ENCODE measurements around the gene PPARG.

PPARG gene

GRCh38 chr3:12423131-12423530 is 134.3 kb downstream of the PPARG start:
- CTCF ChIA-PET, result interaction anchor here (0.9 kb wide), 1 partner anchor 9 kb away, joined by 3 read pairs; no protein-coding TSS in a partner anchor
- TF ChIP-seq, protein P1, sequence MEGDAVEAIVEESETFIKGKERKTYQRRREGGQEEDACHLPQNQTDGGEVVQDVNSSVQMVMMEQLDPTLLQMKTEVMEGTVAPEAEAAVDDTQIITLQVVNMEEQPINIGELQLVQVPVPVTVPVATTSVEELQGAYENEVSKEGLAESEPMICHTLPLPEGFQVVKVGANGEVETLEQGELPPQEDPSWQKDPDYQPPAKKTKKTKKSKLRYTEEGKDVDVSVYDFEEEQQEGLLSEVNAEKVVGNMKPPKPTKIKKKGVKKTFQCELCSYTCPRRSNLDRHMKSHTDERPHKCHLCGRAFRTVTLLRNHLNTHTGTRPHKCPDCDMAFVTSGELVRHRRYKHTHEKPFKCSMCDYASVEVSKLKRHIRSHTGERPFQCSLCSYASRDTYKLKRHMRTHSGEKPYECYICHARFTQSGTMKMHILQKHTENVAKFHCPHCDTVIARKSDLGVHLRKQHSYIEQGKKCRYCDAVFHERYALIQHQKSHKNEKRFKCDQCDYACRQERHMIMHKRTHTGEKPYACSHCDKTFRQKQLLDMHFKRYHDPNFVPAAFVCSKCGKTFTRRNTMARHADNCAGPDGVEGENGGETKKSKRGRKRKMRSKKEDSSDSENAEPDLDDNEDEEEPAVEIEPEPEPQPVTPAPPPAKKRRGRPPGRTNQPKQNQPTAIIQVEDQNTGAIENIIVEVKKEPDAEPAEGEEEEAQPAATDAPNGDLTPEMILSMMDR (IDR thresholded peaks at IDR 0.05; ENCODE audit: control extremely low read depth, extremely low read depth, low read depth, missing control alignments), result no peak
- POLR2A ChIA-PET, result no interaction called here
- DNase-seq (ENCODE audit: extremely low spot score), result no peak

DNA sequence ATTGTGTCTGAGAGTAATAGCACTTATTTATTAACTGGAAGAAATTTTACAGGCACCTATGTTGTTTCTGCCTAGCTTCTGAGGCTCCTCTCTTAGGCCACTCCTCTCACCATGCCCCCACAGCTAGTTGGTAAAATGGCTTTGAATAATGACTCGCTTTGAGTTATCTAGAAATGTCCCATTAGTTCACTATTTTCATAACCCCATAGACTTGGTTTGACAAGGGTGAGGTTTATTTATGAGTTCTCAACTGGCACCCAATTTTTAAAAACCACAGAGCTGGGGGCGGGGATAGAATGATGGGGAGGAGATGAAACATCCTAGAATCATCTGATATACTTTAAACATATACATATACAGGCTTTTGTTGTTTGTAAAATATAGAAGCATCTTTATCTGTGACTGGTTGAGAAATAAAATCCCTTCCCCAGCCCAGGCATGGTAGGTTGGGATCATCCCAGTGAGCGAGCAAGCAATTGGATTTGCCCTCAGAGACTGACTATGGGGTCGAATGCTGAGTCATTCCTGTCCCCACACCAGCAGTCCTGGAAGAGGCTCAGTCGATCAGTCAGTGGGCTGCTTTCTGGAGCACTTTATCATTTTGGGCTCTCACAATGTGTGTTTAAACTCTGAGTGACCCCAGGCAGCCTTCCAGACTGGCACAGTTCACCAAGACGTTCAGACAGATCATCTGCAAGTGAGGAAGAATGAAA is 135.2 kb downstream of the PPARG start:
- CTCF ChIA-PET, result no interaction called here
- TF ChIP-seq, protein P1 (IDR thresholded peaks at IDR 0.05; ENCODE audit: control extremely low read depth, extremely low read depth, low read depth, missing control alignments), result no peak
- POLR2A ChIA-PET, result no interaction called here
- DNase-seq (ENCODE audit: extremely low spot score), result no peak

DNA sequence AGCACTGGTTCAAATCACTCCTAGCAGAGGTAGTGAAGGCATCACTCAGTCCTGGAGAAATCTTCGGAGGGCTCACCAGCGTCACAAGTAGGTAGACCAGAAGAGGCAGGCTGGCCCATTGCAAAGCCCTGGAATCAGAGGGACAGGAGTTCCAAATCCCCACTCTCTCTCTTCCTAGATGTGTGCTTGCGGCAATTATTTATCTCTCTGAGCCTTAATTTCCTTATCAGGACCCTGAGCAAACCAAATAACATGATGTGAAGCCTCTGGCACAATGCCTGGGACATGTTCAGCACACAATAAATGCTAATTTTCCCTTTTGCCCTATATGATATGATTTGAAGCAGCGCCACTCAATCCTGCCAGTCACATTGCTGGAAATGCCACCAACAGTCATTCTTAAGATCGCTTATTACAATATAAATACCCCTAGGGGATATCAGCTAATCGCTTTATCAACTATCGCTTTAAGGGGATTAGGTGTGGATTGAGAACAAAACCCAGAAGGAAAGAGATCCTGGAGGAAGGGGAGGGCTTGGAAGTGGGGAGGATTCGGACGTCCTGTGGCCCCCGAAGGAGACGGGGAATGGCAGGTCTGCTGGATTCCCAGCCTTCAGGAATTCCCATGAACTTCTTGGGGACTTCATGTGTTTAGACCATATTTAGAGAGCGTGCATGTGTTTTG is 135.9 kb downstream of the PPARG start:
- no peak for DNase-seq (ENCODE audit: extremely low spot score)
- ChIA-PET POLR2A (no interaction called here), CTCF (no interaction called here)
- TF ChIP-seq, protein P1 (IDR thresholded peaks at IDR 0.05; ENCODE audit: control extremely low read depth, extremely low read depth, low read depth, missing control alignments), result no peak

- ChIA-PET POLR2A (no interaction called here), CTCF (interaction anchor here (0.9 kb wide), 1 partner anchor 20 kb away, joined by 3 read pairs; no protein-coding TSS in a partner anchor)
- TF ChIP-seq, protein P1 (IDR thresholded peaks at IDR 0.05; ENCODE audit: control extremely low read depth, extremely low read depth, low read depth, missing control alignments), result no peak
- no peak for DNase-seq (ENCODE audit: extremely low spot score)
Measured at GRCh38 chr3:12425850-12426579, 137.1 kb downstream of the PPARG start.

GRCh38 chr3:12427551-12427950 is 138.7 kb downstream of the PPARG start:
- POLR2A ChIA-PET, result no interaction called here
- no peak for DNase-seq (ENCODE audit: extremely low spot score)
- TF ChIP-seq, protein P1 (IDR thresholded peaks at IDR 0.05; ENCODE audit: control extremely low read depth, extremely low read depth, low read depth, missing control alignments), result no peak
- CTCF ChIA-PET, result no interaction called here

DNA sequence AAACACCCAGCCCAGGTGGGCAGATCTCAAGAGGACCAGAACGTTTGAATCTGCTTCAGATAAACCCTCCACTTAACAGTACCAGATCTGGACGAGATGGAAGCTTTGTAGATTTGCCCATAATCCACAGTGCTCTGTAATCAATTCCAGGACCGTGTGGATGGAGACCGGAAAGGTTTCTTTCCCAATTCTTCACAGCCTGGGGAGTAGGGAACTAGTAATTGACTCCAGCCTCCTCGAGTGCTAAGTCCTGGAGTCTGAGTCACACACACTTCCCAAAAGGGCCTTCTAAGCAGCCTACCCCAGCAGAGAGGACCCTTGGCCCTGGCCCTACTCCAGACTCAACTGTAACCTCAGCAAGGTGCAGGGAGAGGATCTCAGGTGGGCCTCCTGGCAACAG is 139.3 kb downstream of the PPARG start:
- POLR2A ChIA-PET, result no interaction called here

More for the DNA sequence above, 139.3 kb downstream of the PPARG start:
- DNase-seq (ENCODE audit: extremely low spot score), result no peak
- TF ChIP-seq, protein P1 (IDR thresholded peaks at IDR 0.05; ENCODE audit: control extremely low read depth, extremely low read depth, low read depth, missing control alignments), result no peak
- CTCF ChIA-PET, result no interaction called here

Data from GM10248 (cell line).